HEK293 (cell line): ENCODE measurements around the gene R3HDM2.
A peak's percentile ranks its signal among the peaks of the same experiment; 100 is the strongest.
"Not testable (repeated sequence)": the region's sequence is repeated elsewhere in the genome, so short reads cannot be mapped to it uniquely, and the experiment has no call there.

ENCODE experiments used
- CTCF ChIA-PET: fragments of 350-600 bp; formaldehyde crosslinking; extraction: SDS; loops from one replicate; lab custom pipeline; 2021; ENCODE audit warnings: antibody characterized with exemption; lab: Yijun Ruan, JAX
- POLR2A ChIA-PET: fragments of 300-600 bp; formaldehyde crosslinking; extraction: SDS; loops from one replicate; lab custom pipeline; 2020; ENCODE audit warnings: antibody characterized with exemption, inconsistent platforms; lab: Yijun Ruan, JAX
- H3K27ac ChIP-seq: fragments of 200-500 bp; sonication (Bioruptor generic); 2 replicates; pipeline ENCODE4 v1.5.1; 2014; ENCODE audit warnings: low read depth, low read length, control low read depth, inconsistent platforms; ENCODE audit errors: extremely low read depth
- H3K36me3 ChIP-seq, 2 experiments: fragments of 200-500 bp in 1 of 2; sonication (Bioruptor generic) in 1 of 2; 1 replicate in 1 of 2; 2 replicates in 1 of 2; pipeline ENCODE4 v1.5.1; 2014 to 2017; ENCODE audit warnings: inconsistent platforms in 2 of 2, low read length in 2 of 2; ENCODE audit not compliant: control insufficient read depth in 2 of 2, insufficient read depth in 1 of 2
- H3K4me1 ChIP-seq: fragments of 200-500 bp; sonication (Bioruptor generic); 2 replicates; pipeline ENCODE4 v1.5.1; 2014; ENCODE audit warnings: mild to moderate bottlenecking, low read length, inconsistent platforms; ENCODE audit not compliant: control insufficient read depth, insufficient read depth
- H3K4me3 ChIP-seq: 2 replicates; pipeline ENCODE4 v1.5.1; 2011; ENCODE audit warnings: low read depth, mild to moderate bottlenecking, control low read depth, low read length, moderate library complexity
- H3K9me3 ChIP-seq: fragments of 200-500 bp; sonication (Bioruptor generic); 2 replicates; pipeline ENCODE4 v1.5.1; 2014; ENCODE audit warnings: low read depth, low read length, inconsistent platforms; ENCODE audit not compliant: control insufficient read depth, insufficient read depth
- ATF2 ChIP-seq: fragments of 450-650 bp; formaldehyde crosslinking; IDR thresholded peaks from 2 replicates; pipeline ENCODE4 v1.5.1; 2016; ENCODE audit warnings: missing biosample characterization, missing genetic modification characterization, low read depth
- MEIS1 ChIP-seq: sonication (generic); formaldehyde crosslinking; IDR thresholded peaks from 2 replicates; pipeline ENCODE4 v1.8.1; 2022; ENCODE audit warnings: missing genetic modification reagents, mild to moderate bottlenecking, borderline replicate concordance
- PBX3 ChIP-seq: sonication (generic); formaldehyde crosslinking; IDR thresholded peaks from 2 replicates; pipeline ENCODE4 v1.8.1; 2022; ENCODE audit warnings: mild to moderate bottlenecking, moderate library complexity, missing genetic modification reagents
- RBAK ChIP-seq: fragments of 450-650 bp; formaldehyde crosslinking; IDR thresholded peaks from 2 replicates; pipeline ENCODE4 v1.5.1; 2016; ENCODE audit warnings: missing biosample characterization, missing genetic modification characterization
- TCF7L2 ChIP-seq: IDR thresholded peaks from 2 replicates; pipeline ENCODE4 v1.6.1; 2011; ENCODE audit warnings: low read depth, mild to moderate bottlenecking, inconsistent platforms, low read length, moderate library complexity, borderline replicate concordance
- YY1 ChIP-seq: fragments of 450-650 bp; formaldehyde crosslinking; IDR thresholded peaks from 2 replicates; pipeline ENCODE4 v1.5.1; 2018; ENCODE audit warnings: missing biosample characterization, missing genetic modification characterization
- ZBTB48 ChIP-seq: fragments of 450-650 bp; formaldehyde crosslinking; IDR thresholded peaks from 2 replicates; pipeline ENCODE4 v1.5.1; 2016; ENCODE audit warnings: missing biosample characterization, missing genetic modification characterization
- ZNF121 ChIP-seq: fragments of 450-650 bp; formaldehyde crosslinking; IDR thresholded peaks from 2 replicates; pipeline ENCODE4 v1.5.1; 2016; ENCODE audit warnings: missing biosample characterization, missing genetic modification characterization
- ZNF146 ChIP-seq: fragments of 450-650 bp; formaldehyde crosslinking; IDR thresholded peaks from 2 replicates; pipeline ENCODE4 v1.5.1; 2016; ENCODE audit warnings: missing biosample characterization, missing genetic modification characterization
- ZNF18 ChIP-seq: fragments of 450-650 bp; formaldehyde crosslinking; IDR thresholded peaks from 2 replicates; pipeline ENCODE4 v1.5.1; 2016; ENCODE audit warnings: missing biosample characterization, missing genetic modification characterization
- ZNF2 ChIP-seq: fragments of 450-650 bp; formaldehyde crosslinking; IDR thresholded peaks from 2 replicates; pipeline ENCODE4 v1.5.1; 2016; ENCODE audit warnings: missing biosample characterization, missing genetic modification characterization
- ZNF214 ChIP-seq: fragments of 450-650 bp; formaldehyde crosslinking; IDR thresholded peaks from 2 replicates; pipeline ENCODE4 v1.5.1; 2017; ENCODE audit warnings: missing biosample characterization, mild to moderate bottlenecking, missing genetic modification characterization, borderline replicate concordance
- ZNF513 ChIP-seq: fragments of 450-650 bp; IDR thresholded peaks from 2 replicates; pipeline ENCODE4 v1.5.1; 2018; ENCODE audit warnings: missing biosample characterization, missing genetic modification characterization
- ZNF521 ChIP-seq: fragments of 450-650 bp; formaldehyde crosslinking; IDR thresholded peaks from 2 replicates; pipeline ENCODE4 v1.5.1; 2017; ENCODE audit warnings: missing biosample characterization, mild to moderate bottlenecking, missing genetic modification characterization
- ZNF555 ChIP-seq: fragments of 450-650 bp; formaldehyde crosslinking; conservative IDR thresholded peaks from 2 replicates; pipeline ENCODE4 v1.5.1; 2017; ENCODE audit warnings: missing biosample characterization, mild to moderate bottlenecking, missing genetic modification characterization, inconsistent platforms
- ZNF645 ChIP-seq: fragments of 450-650 bp; formaldehyde crosslinking; IDR thresholded peaks from 2 replicates; pipeline ENCODE4; 2016; ENCODE audit warnings: missing biosample characterization, missing genetic modification characterization

The R3HDM2 gene

GRCh38 chr12:57402156-57402555 lies 28.7 kb downstream of the R3HDM2 start:
- H3K4me3 ChIP-seq, H3K9me3 ChIP-seq: not testable (repeated sequence)
- CTCF ChIA-PET: interaction anchor here (0.6 to 1.5 kb wide), 5 partner anchors 12 to 131 kb away, joined by 3 to 6 read pairs (median 3); no protein-coding TSS in a partner anchor
- 0 out of 2 replicates have a peak, but pooled peaks have one; percentile 37 for TF ChIP-seq ZNF121 (tag by site-specific recombination)
- TF ChIP-seq, all 188 proteins: peak for 1; not testable (repeated sequence) for 187
- POLR2A ChIA-PET, H3K4me1 ChIP-seq, H3K27ac ChIP-seq, H3K36me3 ChIP-seq: not testable (repeated sequence)

GRCh38 chr12:57401165-57401564 lies 29.7 kb downstream of the R3HDM2 start:
- TF ChIP-seq MEIS1 (CRISPR knock-in tag): no peak
- no peak for TF ChIP-seq ZBTB48 (tag by site-specific recombination)
- CTCF ChIA-PET: interaction anchor here (0.5 to 1.5 kb wide), 4 partner anchors 9 to 315 kb away, joined by 3 to 6 read pairs (median 4); no protein-coding TSS in a partner anchor
- Histone ChIP-seq H3K36me3 (no peaks in the 10 kb centered on the region; a peak in 1 of 3 replicates), H3K4me1 (no peaks in the 10 kb centered on the region), H3K4me3 (no peak overlapping the region), H3K9me3 (no peaks in the 10 kb centered on the region), H3K27ac (no peak overlapping the region)
- POLR2A ChIA-PET: no interaction called here

GRCh38 chr12:57399718-57400463 lies 31.0 kb downstream of the R3HDM2 start:
- not testable (repeated sequence) for H3K9me3 ChIP-seq, H3K4me3 ChIP-seq, H3K36me3 ChIP-seq, H3K27ac ChIP-seq, H3K4me1 ChIP-seq
- POLR2A ChIA-PET: interaction anchor here (0.6 kb wide), 1 partner anchor 64 kb away, joined by 4 read pairs; no protein-coding TSS in a partner anchor
- peak; percentile 32; the same call in 1 of the 2 replicates for TF ChIP-seq ZNF214
- TF ChIP-seq ZNF146 (tag by site-specific recombination): peak; percentile 95
- CTCF ChIA-PET: interaction anchor here (1.3 kb wide), 1 partner anchor 59 kb away, joined by 4 read pairs; no protein-coding TSS in a partner anchor

GRCh38 chr12:57397441-57397840 lies 33.4 kb downstream of the R3HDM2 start:
- Histone ChIP-seq H3K4me1 (no peaks in the 10 kb centered on the region), H3K36me3 (peaks cover 9 to 10% of the 10 kb centered on the region in 2 experiments; a peak in 2 of 3 replicates), H3K4me3 (no peak overlapping the region), H3K27ac (no peak overlapping the region), H3K9me3 (no peaks in the 10 kb centered on the region)
- POLR2A ChIA-PET: no interaction called here
- CTCF ChIA-PET: interaction anchor here (0.6 to 1.1 kb wide), 3 partner anchors 14 to 24 kb away, joined by 3 to 4 read pairs (median 3); no protein-coding TSS in a partner anchor
- TF ChIP-seq PBX3 (CRISPR knock-in tag) (no peak), ZNF18 (tag by site-specific recombination) (no peak), ZBTB48 (tag by site-specific recombination) (no peak), RBAK (tag by site-specific recombination) (no peak), ZNF214 (no peak), ZNF521 (tag by site-specific recombination) (no peak), YY1 (tag by site-specific recombination) (no peak), ZNF513 (tag by site-specific recombination) (no peak), TCF7L2 (no peak), ATF2 (tag by site-specific recombination) (no peak), ZNF645 (no peak), ZNF2 (tag by site-specific recombination) (no peak), ZNF555 (tag by site-specific recombination) (no peak)
